HG02885 (cell line): ENCODE data around the gene DERL3.

ENCODE experiments used
- ATAC-seq: cut with Tn5 transposase; IDR thresholded peaks from one replicate; pipeline ENCODE4 v1.9.1; 2021; ENCODE audit warnings: mild to moderate bottlenecking; ENCODE audit not compliant: unreplicated experiment, poor library complexity

DERL3 gene

GRCh38 chr22:23847991-23848864 is 9.4 kb upstream of the DERL3 start:
- no peak for ATAC-seq

GRCh38 chr22:23847310-23847920 is 8.6 kb upstream of the DERL3 start:
- no peak for ATAC-seq

GRCh38 chr22:23846081-23846469 is 7.3 kb upstream of the DERL3 start:
- ATAC-seq, result no peak

- ATAC-seq, result no peak
These were observed 6.7 kb upstream of the DERL3 start for GRCh38 chr22:23845265-23846080.

- ATAC-seq, result no peak
These were observed 6.0 kb upstream of the DERL3 start for GRCh38 chr22:23844739-23845202.

GRCh38 chr22:23842599-23842998 is 3.8 kb upstream of the DERL3 start:
- no peak for ATAC-seq

- ATAC-seq, result no peak
These were observed 3.1 kb upstream of the DERL3 start for GRCh38 chr22:23841736-23842445.

GRCh38 chr22:23841292-23841691 is 2.5 kb upstream of the DERL3 start:
- no peak for ATAC-seq

- no peak for ATAC-seq
These were observed 1.2 kb upstream of the DERL3 start for GRCh38 chr22:23840026-23840425.

GRCh38 chr22:23837911-23838680 is 710 bp downstream of the DERL3 start:
- no peak for ATAC-seq

GRCh38 chr22:23837496-23837859 is 1.3 kb downstream of the DERL3 start:
- no peak for ATAC-seq

GRCh38 chr22:23836692-23837495 is 1.9 kb downstream of the DERL3 start:
- ATAC-seq, result no peak

GRCh38 chr22:23836281-23836680 is 2.5 kb downstream of the DERL3 start:
- ATAC-seq, result no peak

GRCh38 chr22:23835484-23836144 is 3.2 kb downstream of the DERL3 start:
- ATAC-seq, result no peak

GRCh38 chr22:23834793-23835483 is 3.9 kb downstream of the DERL3 start:
- ATAC-seq, result no peak

- ATAC-seq, result no peak
These were observed 4.4 kb downstream of the DERL3 start for GRCh38 chr22:23834406-23834792.

- ATAC-seq, result no peak
These were observed 4.9 kb downstream of the DERL3 start for GRCh38 chr22:23833911-23834317.
